Measurements from ENCODE around the gene TMEM141.
A peak's percentile ranks its signal among the peaks of the same experiment; 100 is the strongest.
"Not testable (repeated sequence)": the region's sequence is repeated elsewhere in the genome, so short reads cannot be mapped to it uniquely, and the experiment has no call there.

Gene TMEM141

DNA sequence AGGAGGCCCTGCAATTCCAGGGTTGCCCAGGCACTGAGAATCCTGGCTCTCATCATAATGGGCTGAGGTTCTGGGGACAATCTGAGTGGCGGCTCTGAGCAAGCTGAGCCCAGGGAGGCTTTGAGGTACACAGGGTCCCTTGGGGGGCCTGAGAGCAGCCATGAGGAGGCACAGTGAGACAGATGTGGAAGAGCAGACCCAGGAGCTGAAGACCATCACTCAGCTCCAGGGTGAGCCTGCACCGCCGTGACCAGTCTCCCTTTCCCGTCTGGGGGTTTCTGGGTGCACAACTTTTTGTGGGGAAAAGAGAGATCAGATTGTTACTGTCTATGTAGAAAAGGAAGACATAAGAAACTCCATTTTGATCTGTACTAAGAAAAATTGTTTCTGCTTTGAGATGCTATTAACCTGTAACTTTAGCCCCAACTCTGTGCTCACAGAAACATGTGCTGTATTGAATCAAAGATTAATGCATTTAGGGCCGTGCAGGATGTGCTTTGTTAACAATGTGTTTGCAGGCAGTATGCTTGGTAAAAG lies 5.2 kb downstream of the TMEM141 start, which contains the start of gene CCDC183:
Gene CCDC183 (plus strand): TSS at position 101 of the 537 bp plus-strand sequence. CDS start 60 bp downstream, at position 161.
- no peak for DNase-seq

GRCh38 chr9:136796775-136797347 lies 5.7 kb downstream of the TMEM141 start:
- DNase-seq: not testable (repeated sequence)

GRCh38 chr9:136798708-136799078 lies 7.5 kb downstream of the TMEM141 start:
- no peak for DNase-seq

DNA sequence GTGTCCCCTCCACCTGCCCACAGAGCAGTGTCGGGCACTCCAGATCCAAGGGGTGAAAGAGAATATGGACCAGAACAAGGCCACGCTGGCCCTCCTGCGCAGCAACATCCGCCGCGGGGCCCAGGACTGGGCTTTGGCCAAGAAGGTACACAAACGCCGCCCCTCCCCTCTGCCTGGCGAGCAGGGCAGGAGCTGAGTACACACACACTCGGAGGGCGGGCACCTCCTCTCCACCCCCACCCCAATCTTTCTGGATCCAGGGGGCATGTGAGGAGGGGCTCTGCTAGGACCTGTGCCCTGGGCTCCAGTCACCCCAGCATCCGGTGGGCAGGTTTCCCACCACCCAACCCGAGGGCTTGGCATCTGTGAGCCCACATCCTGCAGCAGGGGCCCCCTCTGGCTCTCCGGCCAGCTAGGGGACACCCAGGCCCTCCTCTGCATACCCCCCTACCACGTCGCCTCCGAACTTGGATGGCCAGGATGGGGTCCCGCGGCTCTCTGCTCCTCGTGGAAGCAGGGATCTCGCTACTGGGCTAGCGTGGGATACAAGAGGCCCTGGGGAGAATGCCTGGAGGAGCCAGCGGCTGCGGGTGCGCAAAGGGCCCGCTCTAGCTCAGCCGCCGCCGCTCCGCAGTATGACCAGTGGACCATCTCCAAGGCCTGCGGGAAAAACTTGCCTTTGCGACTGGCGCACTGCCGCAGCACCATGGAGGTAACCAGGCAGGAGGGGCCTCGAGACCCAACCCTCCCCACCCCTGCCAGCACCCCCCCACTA lies 8.1 kb downstream of the TMEM141 start:
- no peak for DNase-seq

GRCh38 chr9:136799854-136800657 lies 8.9 kb downstream of the TMEM141 start:
- DNase-seq: peak; percentile 93

GRCh38 chr9:136802321-136802720 lies 11.2 kb downstream of the TMEM141 start:
- no peak for DNase-seq

DNA sequence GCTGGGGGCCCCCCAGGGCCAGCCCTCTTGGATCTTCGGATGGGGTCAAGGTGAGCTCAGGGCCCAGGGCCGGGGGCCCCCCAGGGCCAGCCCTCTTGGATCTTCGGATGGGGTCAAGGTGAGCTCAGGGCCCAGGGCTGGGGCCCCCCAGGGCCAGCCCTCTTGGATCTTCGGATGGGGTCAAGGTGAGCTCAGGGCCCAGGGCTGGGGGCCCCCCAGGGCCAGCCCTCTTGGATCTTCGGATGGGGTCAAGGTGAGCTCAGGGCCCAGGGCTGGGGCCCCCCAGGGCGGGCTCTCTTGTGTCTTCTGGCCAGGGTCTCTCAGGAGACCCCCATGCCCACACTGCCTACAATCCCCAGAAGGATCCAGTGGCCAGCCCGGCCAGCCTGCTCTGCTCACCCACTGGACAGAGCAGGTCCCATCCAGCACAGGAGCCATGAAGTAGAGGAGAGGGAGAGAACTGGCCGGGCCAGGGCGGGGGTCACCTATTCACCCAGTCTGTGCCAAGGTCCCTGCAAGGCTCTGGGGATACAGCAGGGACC lies 11.9 kb downstream of the TMEM141 start:
- DNase-seq: not testable (repeated sequence)

DNA sequence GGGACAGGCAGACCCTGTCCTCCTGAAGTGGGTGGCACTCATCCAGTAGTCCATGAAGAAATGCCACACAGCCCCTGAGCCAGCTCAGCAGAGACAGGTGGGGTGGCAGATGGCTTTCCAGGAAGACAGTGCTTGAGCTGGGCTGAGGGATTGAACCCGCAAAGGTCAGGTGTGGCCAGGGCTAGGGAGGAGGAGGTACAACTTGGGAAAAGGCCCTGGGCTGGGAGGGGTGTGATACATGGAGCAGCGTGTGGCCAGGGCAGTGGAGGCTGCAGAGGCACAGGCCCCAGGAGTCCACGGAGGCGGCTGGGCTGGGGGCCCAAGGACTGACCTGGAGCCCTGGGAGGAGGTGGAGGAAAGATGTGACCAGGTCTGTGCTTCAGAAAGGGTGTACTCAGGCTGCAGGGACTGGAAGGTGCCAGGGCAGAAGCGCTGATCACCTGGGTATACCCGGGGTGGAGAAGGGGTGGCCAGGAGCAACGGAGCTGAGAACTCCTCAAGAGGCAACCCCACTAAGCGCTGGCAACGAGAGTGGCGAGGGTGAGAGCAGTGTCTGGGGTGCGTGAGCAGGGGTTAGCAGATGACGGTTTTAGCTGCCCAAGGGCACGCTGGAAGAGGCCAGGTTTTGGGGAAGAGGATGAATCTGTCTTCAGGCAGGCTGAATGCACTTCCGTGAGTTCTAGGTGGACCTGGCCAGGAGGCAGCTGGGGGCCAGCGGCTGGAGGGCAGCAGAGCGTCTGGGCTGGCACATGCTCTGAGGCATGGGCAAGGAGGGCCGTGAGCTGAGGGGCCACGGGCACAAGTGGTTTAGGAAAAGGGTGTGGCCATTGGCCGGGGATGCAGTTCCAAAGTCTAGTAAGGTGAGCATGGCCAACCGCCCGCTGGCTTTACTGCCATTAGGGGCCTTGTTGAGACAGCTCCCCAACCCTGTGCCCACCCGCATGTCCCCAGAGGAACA lies 12.7 kb downstream of the TMEM141 start:
- DNase-seq: no peak

DNA sequence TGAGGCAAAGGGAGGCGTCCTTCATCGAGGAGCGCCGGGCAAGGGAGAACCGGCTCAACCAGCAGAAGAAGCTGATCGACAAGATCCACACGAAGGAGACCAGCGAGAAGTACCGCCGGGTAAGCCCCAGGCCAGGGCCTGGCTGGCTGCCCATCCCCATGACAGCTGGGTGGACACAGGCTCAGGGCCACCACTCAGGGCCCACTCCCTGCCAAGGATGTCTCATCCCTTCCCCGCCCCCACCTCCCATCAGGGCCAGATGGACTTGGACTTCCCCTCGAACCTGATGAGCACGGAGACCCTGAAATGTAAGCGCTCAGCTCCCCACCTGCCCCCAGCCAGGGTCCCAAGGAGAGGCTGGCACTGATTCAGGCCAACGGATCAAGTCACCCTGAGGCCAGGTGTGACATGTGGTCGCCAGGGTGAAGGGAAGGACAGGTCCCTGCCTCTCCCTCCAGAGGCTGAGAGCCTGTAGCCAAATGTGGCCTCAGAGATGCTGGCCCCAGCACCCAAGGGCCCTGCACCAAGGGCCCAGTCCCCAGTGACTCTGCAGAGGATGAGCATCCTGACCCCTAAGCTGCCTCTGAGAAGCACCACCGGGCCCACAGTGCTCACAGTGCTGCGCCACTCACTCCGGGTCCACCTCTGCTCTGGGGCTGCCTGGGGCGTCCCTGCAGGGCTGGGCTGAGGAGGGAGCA lies 13.5 kb downstream of the TMEM141 start:
- no peak for DNase-seq

DNA sequence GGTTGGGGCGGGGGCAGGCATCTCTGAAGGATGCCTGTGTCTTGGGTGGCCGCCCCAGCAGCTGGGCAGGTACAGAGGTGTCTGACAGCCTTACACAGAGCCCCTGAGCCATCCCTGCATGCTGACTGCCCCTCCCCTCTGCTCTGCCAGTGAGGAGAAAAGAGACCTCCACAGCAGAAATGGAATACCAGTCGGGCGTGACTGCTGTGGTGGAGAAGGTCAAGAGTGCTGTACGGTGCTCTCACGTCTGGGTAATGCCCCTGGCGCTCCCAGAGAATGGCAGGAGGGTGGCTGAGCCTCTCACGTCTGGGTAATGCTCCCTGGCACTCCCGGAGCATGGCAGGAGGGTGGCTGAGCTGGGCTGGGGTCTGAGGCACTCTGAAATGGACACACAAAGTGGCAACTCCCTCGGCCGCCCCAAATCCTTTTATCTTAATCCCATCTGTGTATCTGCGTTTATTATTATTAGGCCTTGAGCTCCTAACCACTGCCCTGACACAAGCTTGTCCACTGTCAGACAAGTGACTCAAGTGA lies 14.1 kb downstream of the TMEM141 start:
- DNase-seq: no peak

DNA sequence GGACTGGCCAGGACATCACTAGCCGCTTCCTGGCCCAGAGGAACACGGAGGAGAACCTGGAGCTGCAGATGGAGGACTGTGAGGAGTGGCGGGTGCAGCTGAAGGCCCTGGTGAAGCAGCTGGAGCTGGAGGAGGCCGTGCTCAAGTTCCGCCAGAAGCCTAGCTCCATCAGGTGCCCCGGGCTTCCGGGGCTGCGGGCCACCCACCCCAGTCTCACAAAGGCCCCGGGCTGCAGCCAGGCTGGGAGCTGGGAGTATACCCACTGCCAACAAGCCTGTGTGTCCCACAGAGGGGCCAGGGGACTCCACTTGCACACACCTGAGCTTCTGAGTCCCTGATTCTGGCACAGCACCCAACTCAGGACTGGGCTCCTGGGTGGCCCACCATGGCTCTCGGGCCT lies 14.9 kb downstream of the TMEM141 start:
- DNase-seq: no peak

DNA sequence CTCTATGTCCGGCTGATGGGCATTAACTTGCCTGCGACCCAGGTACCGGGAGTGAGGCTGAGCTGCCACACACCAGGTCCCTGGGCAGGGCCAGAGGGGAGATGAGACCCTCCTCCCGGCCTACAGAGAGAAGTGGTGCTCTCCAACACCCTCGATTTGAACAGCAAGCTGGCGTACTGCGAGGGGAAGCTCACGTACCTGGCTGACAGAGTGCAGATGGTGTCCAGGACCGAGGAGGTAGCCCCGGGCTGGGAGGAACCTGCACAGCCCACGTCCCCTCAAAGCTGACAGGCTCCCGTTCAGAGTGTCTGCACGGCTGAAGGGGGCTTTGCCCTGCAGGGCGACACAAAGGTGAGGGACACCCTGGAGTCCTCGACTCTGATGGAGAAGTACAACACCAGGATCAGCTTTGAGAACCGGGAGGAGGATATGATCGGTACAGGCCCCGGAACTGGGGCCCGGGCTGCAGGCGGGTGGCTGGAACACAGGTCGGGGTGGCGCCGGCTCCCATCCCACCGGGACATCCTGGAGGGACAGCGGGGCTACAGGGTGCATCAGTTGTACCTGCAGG lies 15.6 kb downstream of the TMEM141 start:
- DNase-seq: no peak

DNA sequence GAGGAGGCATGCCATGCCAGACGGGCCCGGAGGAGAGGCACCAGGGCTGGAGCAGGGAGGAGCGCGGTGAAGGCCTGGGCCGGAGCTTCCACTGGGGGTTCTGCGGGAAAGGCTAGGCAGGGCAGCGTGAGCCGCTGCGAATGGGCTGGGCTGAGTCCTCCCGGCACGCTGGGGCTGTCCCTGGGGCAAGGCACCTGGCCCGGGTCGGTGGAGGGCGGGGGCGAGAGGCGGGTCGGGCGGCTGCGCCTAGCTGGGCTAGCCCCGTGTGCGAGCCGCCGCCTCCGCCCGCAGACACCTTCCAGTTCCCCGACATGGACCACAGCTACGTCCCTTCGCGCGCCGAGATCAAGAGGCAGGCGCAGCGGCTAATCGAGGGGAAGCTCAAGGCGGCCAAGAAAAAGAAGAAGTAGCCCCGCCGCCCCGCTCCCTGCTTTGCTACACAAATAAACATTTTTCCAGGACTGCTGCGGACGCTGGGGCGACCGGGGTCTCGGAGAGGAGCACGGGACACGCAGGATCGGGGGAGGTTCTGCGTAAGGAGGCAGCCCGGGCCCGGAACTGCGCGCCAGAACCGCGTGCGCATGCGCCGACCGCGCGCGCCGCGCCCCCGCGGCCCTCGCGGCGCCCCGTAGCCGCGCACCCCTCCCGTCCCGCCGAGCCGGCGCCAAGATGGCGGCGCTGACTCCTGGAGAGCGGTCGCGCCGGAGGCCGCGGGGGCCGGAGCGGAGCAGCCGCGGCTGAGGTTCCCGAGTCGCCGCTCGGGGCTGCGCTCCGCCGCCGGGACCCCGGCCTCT lies 16.3 kb downstream of the TMEM141 start, which contains the start of gene RABL6:
Gene RABL6 (plus strand): TSS at position 668 of the 794 bp plus-strand sequence. CDS start 249 bp downstream, outside the sequence.
- peak; percentile 85 for DNase-seq

- DNase-seq: peak; percentile 50
Measured at GRCh38 chr9:136808075-136808805, 17.1 kb downstream of the TMEM141 start.

- DNase-seq: no peak
Measured at GRCh38 chr9:136808806-136809158, 17.6 kb downstream of the TMEM141 start.

- DNase-seq: no peak
Measured at GRCh38 chr9:136814725-136815421, 23.7 kb downstream of the TMEM141 start.

DNA sequence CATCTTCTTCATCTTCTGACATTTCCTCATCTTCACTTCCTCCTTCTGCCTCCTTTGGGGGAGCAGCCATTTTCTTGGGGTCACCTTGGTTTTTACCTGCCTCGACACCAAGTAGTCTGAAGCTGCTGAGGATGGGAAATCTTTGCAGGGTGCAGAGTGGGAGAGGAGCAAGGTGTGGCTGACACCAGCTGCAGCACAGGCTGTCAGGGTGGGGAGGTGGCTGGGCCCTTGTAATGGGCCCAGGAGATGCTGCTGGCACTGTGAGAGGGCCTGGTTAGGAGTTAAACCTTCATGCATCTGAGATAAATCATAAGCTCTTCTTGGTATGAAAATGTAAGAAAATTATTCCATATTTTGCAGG lies 24.3 kb downstream of the TMEM141 start:
- DNase-seq: no peak
